HepG2 (cell line): ENCODE results near the gene DUSP9.

Experiments
- CBFB ChIP-seq: sonication (generic); formaldehyde crosslinking; IDR thresholded peaks from 2 replicates; pipeline ENCODE4 v1.4.0; 2020; ENCODE audit warnings: missing genetic modification reagents
- ZNF10 ChIP-seq: sonication (generic); formaldehyde crosslinking; IDR thresholded peaks from 2 replicates; pipeline ENCODE4 v1.4.0; 2020; ENCODE audit warnings: mild to moderate bottlenecking, low read depth, missing genetic modification reagents, borderline replicate concordance
- ZNF350 ChIP-seq: sonication (generic); formaldehyde crosslinking; IDR thresholded peaks from 2 replicates; pipeline ENCODE4 v1.4.0; 2020; ENCODE audit warnings: mild to moderate bottlenecking, low read depth, missing genetic modification reagents, borderline replicate concordance
- ZNF550 ChIP-seq: sonication (generic); formaldehyde crosslinking; IDR thresholded peaks from 2 replicates; pipeline ENCODE4 v1.4.0; 2020; ENCODE audit warnings: mild to moderate bottlenecking, missing genetic modification reagents, borderline replicate concordance
- TF ChIP-seq, protein P1 (sequence below): IDR thresholded peaks from 2 replicates; pipeline ENCODE4 v1.6.1; 2012; ENCODE audit warnings: inconsistent platforms
- TF ChIP-seq, protein P2 (sequence below): sonication (generic); formaldehyde crosslinking; conservative IDR thresholded peaks from 2 replicates; pipeline ENCODE4 v1.4.0; 2020; ENCODE audit warnings: missing genetic modification reagents
- TF ChIP-seq, protein P3 (sequence below): sonication (generic); formaldehyde crosslinking; IDR thresholded peaks from 2 replicates; pipeline ENCODE4 v1.4.0; 2020; ENCODE audit warnings: low read depth, missing genetic modification reagents
- TF ChIP-seq, protein P4 (sequence below): IDR thresholded peaks from 2 replicates; pipeline ENCODE4 v1.6.1; 2012; ENCODE audit warnings: low read depth, low read length, improper control_type of control experiment

DNA sequence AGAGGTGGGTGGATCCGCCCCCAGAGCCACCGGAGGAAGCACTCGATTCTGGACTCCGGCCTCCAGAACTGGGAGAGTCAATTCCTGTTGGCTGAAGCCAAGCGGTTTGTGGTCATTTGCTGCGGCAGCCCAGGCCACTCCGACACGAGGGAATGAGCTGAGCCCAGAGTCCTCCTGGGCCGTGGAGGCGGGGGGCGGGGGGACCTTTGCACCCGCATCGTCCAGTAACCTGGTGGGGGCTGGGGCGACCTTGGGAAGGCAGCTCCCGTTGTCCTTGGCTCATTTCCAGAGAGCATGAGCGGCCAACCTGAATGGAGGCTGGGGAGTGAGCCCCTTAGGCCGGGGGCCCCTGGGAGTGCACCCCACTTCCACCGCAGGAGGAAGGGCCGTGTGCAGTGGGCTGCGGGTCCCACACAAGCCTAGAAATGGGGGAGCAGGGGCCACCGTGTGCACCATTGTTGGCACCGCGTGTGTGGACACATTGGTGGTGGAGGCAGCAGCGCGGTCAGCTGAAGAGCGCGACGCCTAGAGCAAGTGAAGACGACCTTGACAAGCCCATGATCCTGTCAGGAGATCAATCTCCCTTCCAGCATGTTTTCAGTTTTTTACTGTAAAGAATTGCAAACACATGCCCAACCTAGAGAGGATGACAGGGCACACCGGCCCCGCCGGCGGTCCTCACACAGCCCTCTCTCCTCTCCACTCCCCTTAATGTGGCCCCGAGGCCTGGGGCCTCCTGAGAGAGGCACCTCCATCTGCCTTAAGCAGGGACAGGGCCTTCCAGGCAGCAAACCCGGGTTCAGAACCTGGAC is 19.9 kb upstream of the DUSP9 start:
- TF ChIP-seq ZNF350 (CRISPR knock-in tag) (peak; percentile 33; the same call in 1 of the 2 replicates), ZNF10 (CRISPR knock-in tag) (no peak), CBFB (CRISPR knock-in tag) (no peak), ZNF550 (CRISPR knock-in tag) (no peak)
- TF ChIP-seq, protein P1, sequence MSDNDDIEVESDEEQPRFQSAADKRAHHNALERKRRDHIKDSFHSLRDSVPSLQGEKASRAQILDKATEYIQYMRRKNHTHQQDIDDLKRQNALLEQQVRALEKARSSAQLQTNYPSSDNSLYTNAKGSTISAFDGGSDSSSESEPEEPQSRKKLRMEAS, result no peak
- TF ChIP-seq, protein P2, sequence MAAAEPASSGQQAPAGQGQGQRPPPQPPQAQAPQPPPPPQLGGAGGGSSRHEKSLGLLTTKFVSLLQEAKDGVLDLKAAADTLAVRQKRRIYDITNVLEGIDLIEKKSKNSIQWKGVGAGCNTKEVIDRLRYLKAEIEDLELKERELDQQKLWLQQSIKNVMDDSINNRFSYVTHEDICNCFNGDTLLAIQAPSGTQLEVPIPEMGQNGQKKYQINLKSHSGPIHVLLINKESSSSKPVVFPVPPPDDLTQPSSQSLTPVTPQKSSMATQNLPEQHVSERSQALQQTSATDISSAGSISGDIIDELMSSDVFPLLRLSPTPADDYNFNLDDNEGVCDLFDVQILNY (CRISPR knock-in tag), result no peak
- TF ChIP-seq, protein P3, sequence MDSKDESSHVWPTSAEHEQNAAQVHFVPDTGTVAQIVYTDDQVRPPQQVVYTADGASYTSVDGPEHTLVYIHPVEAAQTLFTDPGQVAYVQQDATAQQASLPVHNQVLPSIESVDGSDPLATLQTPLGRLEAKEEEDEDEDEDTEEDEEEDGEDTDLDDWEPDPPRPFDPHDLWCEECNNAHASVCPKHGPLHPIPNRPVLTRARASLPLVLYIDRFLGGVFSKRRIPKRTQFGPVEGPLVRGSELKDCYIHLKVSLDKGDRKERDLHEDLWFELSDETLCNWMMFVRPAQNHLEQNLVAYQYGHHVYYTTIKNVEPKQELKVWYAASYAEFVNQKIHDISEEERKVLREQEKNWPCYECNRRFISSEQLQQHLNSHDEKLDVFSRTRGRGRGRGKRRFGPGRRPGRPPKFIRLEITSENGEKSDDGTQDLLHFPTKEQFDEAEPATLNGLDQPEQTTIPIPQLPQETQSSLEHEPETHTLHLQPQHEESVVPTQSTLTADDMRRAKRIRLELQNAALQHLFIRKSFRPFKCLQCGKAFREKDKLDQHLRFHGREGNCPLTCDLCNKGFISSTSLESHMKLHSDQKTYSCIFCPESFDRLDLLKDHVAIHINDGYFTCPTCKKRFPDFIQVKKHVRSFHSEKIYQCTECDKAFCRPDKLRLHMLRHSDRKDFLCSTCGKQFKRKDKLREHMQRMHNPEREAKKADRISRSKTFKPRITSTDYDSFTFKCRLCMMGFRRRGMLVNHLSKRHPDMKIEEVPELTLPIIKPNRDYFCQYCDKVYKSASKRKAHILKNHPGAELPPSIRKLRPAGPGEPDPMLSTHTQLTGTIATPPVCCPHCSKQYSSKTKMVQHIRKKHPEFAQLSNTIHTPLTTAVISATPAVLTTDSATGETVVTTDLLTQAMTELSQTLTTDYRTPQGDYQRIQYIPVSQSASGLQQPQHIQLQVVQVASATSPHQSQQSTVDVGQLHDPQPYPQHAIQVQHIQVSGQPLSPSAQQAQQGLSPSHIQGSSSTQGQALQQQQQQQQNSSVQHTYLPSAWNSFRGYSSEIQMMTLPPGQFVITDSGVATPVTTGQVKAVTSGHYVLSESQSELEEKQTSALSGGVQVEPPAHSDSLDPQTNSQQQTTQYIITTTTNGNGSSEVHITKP (CRISPR knock-in tag), result no peak
- TF ChIP-seq, protein P4, sequence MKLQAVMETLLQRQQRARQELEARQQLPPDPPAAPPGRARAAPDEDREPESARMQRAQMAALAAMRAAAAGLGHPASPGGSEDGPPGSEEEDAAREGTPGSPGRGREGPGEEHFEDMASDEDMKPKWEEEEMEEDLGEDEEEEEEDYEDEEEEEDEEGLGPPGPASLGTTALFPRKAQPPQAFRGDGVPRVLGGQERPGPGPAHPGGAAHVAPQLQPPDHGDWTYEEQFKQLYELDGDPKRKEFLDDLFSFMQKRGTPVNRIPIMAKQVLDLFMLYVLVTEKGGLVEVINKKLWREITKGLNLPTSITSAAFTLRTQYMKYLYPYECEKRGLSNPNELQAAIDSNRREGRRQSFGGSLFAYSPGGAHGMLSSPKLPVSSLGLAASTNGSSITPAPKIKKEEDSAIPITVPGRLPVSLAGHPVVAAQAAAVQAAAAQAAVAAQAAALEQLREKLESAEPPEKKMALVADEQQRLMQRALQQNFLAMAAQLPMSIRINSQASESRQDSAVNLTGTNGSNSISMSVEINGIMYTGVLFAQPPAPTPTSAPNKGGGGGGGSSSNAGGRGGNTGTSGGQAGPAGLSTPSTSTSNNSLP, result no peak
